ENCODE results near the gene DCLK1. TPM values are rescaled to one million over a fixed set of nuclear protein-coding genes. Genes with fewer than 3 reads are reported as not detected.

The DCLK1 gene
- total RNA-seq, 1 donor from 2014 or later = 2.2 TPM

- DNase-seq (ENCODE audit: extremely low read depth, low read depth, low spot score) = no peak
These were observed 363.8 kb downstream of the DCLK1 start for GRCh38 chr13:35767256-35767976.

GRCh38 chr13:35766663-35767062 is 364.5 kb downstream of the DCLK1 start:
- no peak for DNase-seq (ENCODE audit: extremely low read depth, low read depth, low spot score)

- no peak for DNase-seq (ENCODE audit: extremely low read depth, low read depth, low spot score)
These were observed 365.2 kb downstream of the DCLK1 start for GRCh38 chr13:35765941-35766340.

- DNase-seq (ENCODE audit: extremely low read depth, low read depth, low spot score) = no peak
These were observed 365.8 kb downstream of the DCLK1 start for GRCh38 chr13:35765366-35765765.

GRCh38 chr13:35764326-35765015 is 366.7 kb downstream of the DCLK1 start:
- no peak for DNase-seq (ENCODE audit: extremely low read depth, low read depth, low spot score)

- DNase-seq (ENCODE audit: extremely low read depth, low read depth, low spot score) = no peak
These were observed 367.4 kb downstream of the DCLK1 start for GRCh38 chr13:35763782-35764123.

GRCh38 chr13:35763060-35763781 is 368.0 kb downstream of the DCLK1 start:
- no peak for DNase-seq (ENCODE audit: extremely low read depth, low read depth, low spot score)

- DNase-seq (ENCODE audit: extremely low read depth, low read depth, low spot score) = no peak
These were observed 369.5 kb downstream of the DCLK1 start for GRCh38 chr13:35761440-35762252.

- no peak for DNase-seq (ENCODE audit: extremely low read depth, low read depth, low spot score)
These were observed 370.4 kb downstream of the DCLK1 start for GRCh38 chr13:35760735-35761281.

GRCh38 chr13:35747594-35747993 is 383.6 kb downstream of the DCLK1 start:
- no peak for DNase-seq (ENCODE audit: extremely low read depth, low read depth, low spot score)

GRCh38 chr13:35744566-35745178 is 386.5 kb downstream of the DCLK1 start:
- DNase-seq (ENCODE audit: extremely low read depth, low read depth, low spot score) = no peak

GRCh38 chr13:35744144-35744543 is 387.0 kb downstream of the DCLK1 start:
- no peak for DNase-seq (ENCODE audit: extremely low read depth, low read depth, low spot score)

- no peak for DNase-seq (ENCODE audit: extremely low read depth, low read depth, low spot score)
These were observed 388.0 kb downstream of the DCLK1 start for GRCh38 chr13:35743165-35743564.

GRCh38 chr13:35741657-35742056 is 389.5 kb downstream of the DCLK1 start:
- no peak for DNase-seq (ENCODE audit: extremely low read depth, low read depth, low spot score)

- DNase-seq (ENCODE audit: extremely low read depth, low read depth, low spot score) = no peak
These were observed 394.3 kb downstream of the DCLK1 start for GRCh38 chr13:35736876-35737275.

GRCh38 chr13:35733827-35734226 is 397.4 kb downstream of the DCLK1 start:
- DNase-seq (ENCODE audit: extremely low read depth, low read depth, low spot score) = no peak

- DNase-seq (ENCODE audit: extremely low read depth, low read depth, low spot score) = no peak
These were observed 398.6 kb downstream of the DCLK1 start for GRCh38 chr13:35732565-35732964.

GRCh38 chr13:35731471-35731870 is 399.7 kb downstream of the DCLK1 start:
- DNase-seq (ENCODE audit: extremely low read depth, low read depth, low spot score) = no peak

GRCh38 chr13:35729926-35730627 is 401.1 kb downstream of the DCLK1 start:
- DNase-seq (ENCODE audit: extremely low read depth, low read depth, low spot score) = no peak

- no peak for DNase-seq (ENCODE audit: extremely low read depth, low read depth, low spot score)
These were observed 403.3 kb downstream of the DCLK1 start for GRCh38 chr13:35727881-35728280.
